H9 (cell line): ENCODE results near the gene ZIC4. TPM values are rescaled to one million over a fixed set of nuclear protein-coding genes. Genes with fewer than 3 reads are reported as not detected.
A peak's percentile ranks its signal among the peaks of the same experiment; 100 is the strongest.

Source experiments
- DNase-seq: peaks from one replicate; pipeline ENCODE4 v3.0.0-alpha.2; 2017
- H2AFZ ChIP-seq: one replicate; pipeline ENCODE4 v1.6.1; 2013; ENCODE audit warnings: mild to moderate bottlenecking, low read length, control low read depth, moderate library complexity
- H2AK5ac ChIP-seq: 2 replicates; pipeline ENCODE4 v1.6.1; 2013; ENCODE audit warnings: low read length, control low read depth, mixed read lengths; ENCODE audit not compliant: insufficient read length
- H2BK120ac ChIP-seq: one replicate; pipeline ENCODE4 v1.6.1; 2013; ENCODE audit warnings: low read depth, mild to moderate bottlenecking, low read length, control low read depth, inconsistent platforms; ENCODE audit not compliant: poor library complexity, severe bottlenecking
- H2BK12ac ChIP-seq: 2 replicates; pipeline ENCODE4 v1.6.1; 2013; ENCODE audit warnings: low read length, control low read depth, mixed read lengths, low read depth; ENCODE audit not compliant: insufficient read length
- H2BK15ac ChIP-seq: 2 replicates; pipeline ENCODE4 v1.6.1; 2013; ENCODE audit warnings: low read depth, low read length, control low read depth
- H2BK20ac ChIP-seq: one replicate; pipeline ENCODE4 v1.6.1; 2013; ENCODE audit warnings: low read depth, mild to moderate bottlenecking, low read length, control low read depth, inconsistent platforms; ENCODE audit not compliant: poor library complexity, severe bottlenecking
- H2BK5ac ChIP-seq: 2 replicates; pipeline ENCODE4 v1.6.1; 2013; ENCODE audit warnings: low read length, control low read depth, mixed read lengths; ENCODE audit not compliant: insufficient read length
- H3K14ac ChIP-seq: 2 replicates; pipeline ENCODE4 v1.6.1; 2013; ENCODE audit warnings: low read length, control low read depth; ENCODE audit not compliant: insufficient read depth
- H3K18ac ChIP-seq: 2 replicates; pipeline ENCODE4 v1.6.1; 2013; ENCODE audit warnings: low read depth, mild to moderate bottlenecking, mixed read lengths, low read length, control low read depth; ENCODE audit not compliant: insufficient read length
- H3K23ac ChIP-seq: 2 replicates; pipeline ENCODE4 v1.6.1; 2013; ENCODE audit warnings: low read length, control low read depth, mixed read lengths, low read depth; ENCODE audit not compliant: insufficient read length
- H3K23me2 ChIP-seq: 2 replicates; pipeline ENCODE4 v1.6.1; 2013; ENCODE audit warnings: low read depth, mild to moderate bottlenecking, mixed read lengths, low read length, control low read depth; ENCODE audit not compliant: insufficient read length, poor library complexity, severe bottlenecking
- H3K27ac ChIP-seq: 2 replicates; pipeline ENCODE4 v1.5.1; 2013; ENCODE audit warnings: low read length, control low read depth, mixed read lengths, low read depth; ENCODE audit not compliant: insufficient read length
- H3K27me3 ChIP-seq: 2 replicates; pipeline ENCODE4 v1.6.1; 2013; ENCODE audit warnings: low read length, control low read depth, inconsistent platforms; ENCODE audit not compliant: insufficient read depth
- H3K4ac ChIP-seq: 2 replicates; pipeline ENCODE4 v1.6.1; 2013; ENCODE audit warnings: low read depth, mild to moderate bottlenecking, control low read depth, inconsistent platforms, low read length, moderate library complexity
- H3K4me1 ChIP-seq: 2 replicates; pipeline ENCODE4 v1.6.1; 2013; ENCODE audit warnings: low read length, control low read depth, inconsistent platforms; ENCODE audit not compliant: insufficient read depth
- H3K4me2 ChIP-seq: 2 replicates; pipeline ENCODE4 v1.6.1; 2013; ENCODE audit warnings: low read length, control low read depth, mixed read lengths; ENCODE audit not compliant: insufficient read length, insufficient read depth
- H3K56ac ChIP-seq: 2 replicates; pipeline ENCODE4 v1.6.1; 2013; ENCODE audit warnings: low read depth, mild to moderate bottlenecking, mixed read lengths, low read length, control low read depth; ENCODE audit not compliant: insufficient read length
- H3K79me1 ChIP-seq: 2 replicates; pipeline ENCODE4 v1.6.1; 2013; ENCODE audit warnings: low read depth, mild to moderate bottlenecking, moderate library complexity, low read length, control low read depth, inconsistent platforms; ENCODE audit not compliant: insufficient read depth, poor library complexity, severe bottlenecking
- H3K79me2 ChIP-seq: 2 replicates; pipeline ENCODE4 v1.6.1; 2013; ENCODE audit warnings: low read length, control low read depth, inconsistent platforms; ENCODE audit not compliant: insufficient read depth
- H3K9ac ChIP-seq: 2 replicates; pipeline ENCODE4 v1.6.1; 2013; ENCODE audit warnings: low read length, control low read depth, mixed read lengths; ENCODE audit not compliant: insufficient read length; ENCODE audit errors: extremely low read depth
- H3K9me3 ChIP-seq: one replicate; pipeline ENCODE4 v1.6.1; 2013; ENCODE audit warnings: low read depth, low read length, inconsistent platforms; ENCODE audit not compliant: control insufficient read depth
- H3T11ph ChIP-seq: one replicate; pipeline ENCODE4 v1.6.1; 2013; ENCODE audit warnings: mild to moderate bottlenecking, low read length, control low read depth, inconsistent platforms
- H4K20me1 ChIP-seq: one replicate; pipeline ENCODE4 v1.6.1; 2013; ENCODE audit not compliant: control insufficient read depth, insufficient read length, insufficient read depth
- H4K5ac ChIP-seq: 2 replicates; pipeline ENCODE4 v1.6.1; 2013; ENCODE audit warnings: low read depth, mild to moderate bottlenecking, mixed read lengths, low read length, control low read depth; ENCODE audit not compliant: insufficient read length
- H4K8ac ChIP-seq: replicated peaks from 2 replicates; pipeline ENCODE4 v1.6.1; 2013; ENCODE audit warnings: low read length, control low read depth, mixed read lengths, low read depth; ENCODE audit not compliant: insufficient read length
- H4K91ac ChIP-seq: 2 replicates; pipeline ENCODE4 v1.6.1; 2013; ENCODE audit warnings: low read depth, mild to moderate bottlenecking, moderate library complexity, mixed read lengths, low read length, control low read depth; ENCODE audit not compliant: insufficient read length
- H3K27ac Mint-ChIP-seq, 3 experiments: 2 replicates in 2 of 3; 3 replicates in 1 of 3; pipeline ENCODE4 v1.8.0; 2020 to 2021; ENCODE audit warnings: mixed read lengths in 3 of 3, mild to moderate bottlenecking in 1 of 3, moderate library complexity in 1 of 3
- H3K27me3 Mint-ChIP-seq: 2 replicates; pipeline ENCODE4 v1.8.0; 2021; ENCODE audit warnings: low read depth, mild to moderate bottlenecking, moderate library complexity, mixed read lengths
- H3K36me3 Mint-ChIP-seq, 3 experiments: 2 replicates in 2 of 3; 3 replicates in 1 of 3; pipeline ENCODE4 v1.8.0; 2020 to 2021; ENCODE audit warnings: low read depth in 3 of 3, mixed read lengths in 3 of 3; ENCODE audit not compliant: insufficient read depth in 1 of 3
- H3K4me1 Mint-ChIP-seq, 2 experiments: 2 replicates each; pipeline ENCODE4 v1.8.0; 2020; ENCODE audit warnings: mixed read lengths in 2 of 2
- H3K4me3 Mint-ChIP-seq, 2 experiments: 2 replicates in 1 of 2; 3 replicates in 1 of 2; pipeline ENCODE4 v1.8.0; 2020 to 2021; ENCODE audit warnings: mild to moderate bottlenecking in 2 of 2, mixed read lengths in 2 of 2, moderate library complexity in 1 of 2
- H3K9me3 Mint-ChIP-seq, 2 experiments: 2 replicates in 1 of 2; 3 replicates in 1 of 2; pipeline ENCODE4 v1.8.0; 2020; ENCODE audit warnings: mild to moderate bottlenecking in 2 of 2, mixed read lengths in 2 of 2, moderate library complexity in 1 of 2
- WGBS: extraction: QIAGEN DNeasy Blood & Tissue Kit; methylation state at CpG from one replicate; pipeline ENCODE4 v1.1.7; 2013; ENCODE audit warnings: missing lambda C conversion rate, low lambda C conversion rate, mixed read lengths; ENCODE audit not compliant: insufficient read length; ENCODE audit errors: extremely low coverage; 5-methylcytosine and 5-hydroxymethylcytosine counted together
- total RNA-seq: library from RNA; stranded (reverse); gene quantifications from 2 replicates; pipeline ENCODE4 v1.2.1, GENCODE V29; 2021
- TF ChIP-seq, protein P1 (sequence below): fragments of 200-600 bp; sonication (generic); conservative IDR thresholded peaks from 3 replicates; pipeline ENCODE4 v1.8.0; 2021; ENCODE audit warnings: antibody characterized with exemption, mild to moderate bottlenecking

ZIC4 gene
- total RNA-seq, 1 experiment from 2014 or later, result not detected

DNA sequence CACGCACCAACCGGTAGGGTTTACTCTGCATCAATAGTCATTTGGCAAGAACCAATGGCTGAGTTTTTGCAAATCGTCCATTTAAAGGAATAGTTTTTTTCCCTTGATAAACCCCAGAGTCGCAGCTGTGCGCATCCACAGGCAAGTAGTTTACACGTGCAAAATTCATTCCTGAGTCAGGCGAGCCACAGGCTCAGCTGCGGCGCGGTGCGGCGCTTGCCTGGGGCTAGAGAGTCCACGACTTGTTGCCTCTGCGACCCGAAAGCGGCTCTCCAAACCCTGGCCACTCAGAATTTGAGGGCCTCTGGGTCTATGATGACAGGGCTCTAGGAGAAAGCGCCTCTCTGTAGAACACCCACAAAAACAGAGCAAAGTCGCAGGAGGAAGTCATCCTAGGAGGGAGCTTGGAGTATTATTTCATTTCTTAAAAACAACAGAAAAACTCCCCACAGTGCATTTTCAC lies 36.7 kb downstream of the ZIC4 start:
- Mint-ChIP-seq H3K36me3 (no peaks in the 10 kb centered on the region; a peak in 1 of 7 replicates), H3K4me3 (peak overlapping the region in 1 of 2 experiments; percentile 55; a peak in 3 of 5 replicates), H3K27ac (no peak overlapping the region), H3K27me3 (peaks cover 98% of the 10 kb centered on the region), H3K4me1 (peaks cover 24 to 57% of the 10 kb centered on the region in 2 experiments), H3K9me3 (peaks cover 0 to 2% of the 10 kb centered on the region in 2 experiments; a peak in 2 of 5 replicates)
- no peak overlapping the region for H4K5ac ChIP-seq
- no peak overlapping the region for H4K8ac ChIP-seq
- H3K14ac ChIP-seq, result no peak overlapping the region
- H3K27me3 ChIP-seq, result peaks cover 81% of the 10 kb centered on the region
- no peaks in the 10 kb centered on the region for H4K20me1 ChIP-seq
- H2AK5ac ChIP-seq, result no peak overlapping the region
- H3K18ac ChIP-seq, result no peak overlapping the region
- TF ChIP-seq, protein P1, sequence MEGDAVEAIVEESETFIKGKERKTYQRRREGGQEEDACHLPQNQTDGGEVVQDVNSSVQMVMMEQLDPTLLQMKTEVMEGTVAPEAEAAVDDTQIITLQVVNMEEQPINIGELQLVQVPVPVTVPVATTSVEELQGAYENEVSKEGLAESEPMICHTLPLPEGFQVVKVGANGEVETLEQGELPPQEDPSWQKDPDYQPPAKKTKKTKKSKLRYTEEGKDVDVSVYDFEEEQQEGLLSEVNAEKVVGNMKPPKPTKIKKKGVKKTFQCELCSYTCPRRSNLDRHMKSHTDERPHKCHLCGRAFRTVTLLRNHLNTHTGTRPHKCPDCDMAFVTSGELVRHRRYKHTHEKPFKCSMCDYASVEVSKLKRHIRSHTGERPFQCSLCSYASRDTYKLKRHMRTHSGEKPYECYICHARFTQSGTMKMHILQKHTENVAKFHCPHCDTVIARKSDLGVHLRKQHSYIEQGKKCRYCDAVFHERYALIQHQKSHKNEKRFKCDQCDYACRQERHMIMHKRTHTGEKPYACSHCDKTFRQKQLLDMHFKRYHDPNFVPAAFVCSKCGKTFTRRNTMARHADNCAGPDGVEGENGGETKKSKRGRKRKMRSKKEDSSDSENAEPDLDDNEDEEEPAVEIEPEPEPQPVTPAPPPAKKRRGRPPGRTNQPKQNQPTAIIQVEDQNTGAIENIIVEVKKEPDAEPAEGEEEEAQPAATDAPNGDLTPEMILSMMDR, result no peak
- H3K9me3 ChIP-seq, result no peaks in the 10 kb centered on the region
- peak; percentile 58 for DNase-seq
- no peaks in the 10 kb centered on the region for H3K79me1 ChIP-seq
- no peak overlapping the region for H2BK15ac ChIP-seq
- H2BK5ac ChIP-seq, result no peak overlapping the region
- peak overlapping the region; percentile 34 for H3K4me2 ChIP-seq
- no peak overlapping the region for H3K56ac ChIP-seq
- no peak overlapping the region for H3K27ac ChIP-seq
- H2AFZ ChIP-seq, result no peak overlapping the region
- H2BK20ac ChIP-seq, result no peak overlapping the region
- H3K4me1 ChIP-seq, result no peaks in the 10 kb centered on the region
- no peak overlapping the region for H3K9ac ChIP-seq
- no peak overlapping the region for H3K23ac ChIP-seq
- no peaks in the 10 kb centered on the region for H3K79me2 ChIP-seq
- WGBS, result no CpG with 5 or more reads among the region's 18 CpGs
- no peak overlapping the region for H2BK12ac ChIP-seq
- no peak overlapping the region for H3T11ph ChIP-seq
- no peak overlapping the region for H2BK120ac ChIP-seq
- H4K91ac ChIP-seq, result no peak overlapping the region
- no peak overlapping the region for H3K4ac ChIP-seq
- no peaks in the 10 kb centered on the region for H3K23me2 ChIP-seq
